ENCODE results near the gene AMMECR1.

Gene AMMECR1

GRCh38 chrX:110310896-110311295, 7.0 kb downstream of the AMMECR1 start:
- no peak for DNase-seq

- no peak for DNase-seq
Observed at GRCh38 chrX:110310000-110310790, 7.7 kb downstream of the AMMECR1 start.

DNA sequence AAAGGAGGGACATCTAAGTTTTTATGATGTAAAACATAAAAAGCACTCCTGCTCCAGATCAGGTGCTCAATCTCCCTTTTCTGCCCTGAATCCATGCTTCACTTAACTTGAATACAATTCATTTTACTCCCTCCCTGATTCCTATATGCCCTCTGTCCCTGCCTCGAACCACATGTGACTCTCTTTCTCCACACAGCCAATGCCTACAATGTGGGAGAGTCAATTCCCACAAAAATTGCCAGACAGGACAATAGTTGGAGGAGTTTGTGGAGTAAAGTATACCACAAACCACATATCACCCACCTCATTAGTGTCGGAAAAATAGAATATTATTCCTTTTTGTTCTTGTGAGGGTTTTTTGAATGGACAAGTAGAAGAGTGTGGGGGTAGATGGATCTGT, 9.7 kb downstream of the AMMECR1 start:
- no peak for DNase-seq

GRCh38 chrX:110304884-110305283, 13.0 kb downstream of the AMMECR1 start:
- no peak for DNase-seq

GRCh38 chrX:110304371-110304770, 13.5 kb downstream of the AMMECR1 start:
- DNase-seq, result no peak

DNA sequence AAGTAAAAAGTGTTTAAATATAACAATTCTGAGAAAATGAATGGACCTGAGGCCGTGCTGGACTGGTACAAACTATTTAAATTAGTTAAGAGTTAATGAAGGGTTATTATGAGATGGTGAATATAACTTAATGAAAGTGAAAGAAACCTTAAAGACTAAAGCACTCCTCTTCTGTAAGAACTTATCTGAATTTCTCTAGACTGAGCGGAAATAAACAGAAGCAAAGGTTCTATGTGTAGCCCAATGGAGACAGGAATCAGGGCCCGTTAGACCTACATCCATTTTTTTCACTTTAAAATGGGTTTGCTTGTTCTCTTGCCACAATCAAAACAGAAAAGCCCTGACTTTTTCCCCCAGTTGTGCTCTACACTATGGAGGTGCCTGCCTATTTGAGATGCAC, 14.9 kb downstream of the AMMECR1 start:
- DNase-seq, result no peak

- no peak for DNase-seq
Observed at GRCh38 chrX:110301194-110301593, 16.7 kb downstream of the AMMECR1 start.

DNA sequence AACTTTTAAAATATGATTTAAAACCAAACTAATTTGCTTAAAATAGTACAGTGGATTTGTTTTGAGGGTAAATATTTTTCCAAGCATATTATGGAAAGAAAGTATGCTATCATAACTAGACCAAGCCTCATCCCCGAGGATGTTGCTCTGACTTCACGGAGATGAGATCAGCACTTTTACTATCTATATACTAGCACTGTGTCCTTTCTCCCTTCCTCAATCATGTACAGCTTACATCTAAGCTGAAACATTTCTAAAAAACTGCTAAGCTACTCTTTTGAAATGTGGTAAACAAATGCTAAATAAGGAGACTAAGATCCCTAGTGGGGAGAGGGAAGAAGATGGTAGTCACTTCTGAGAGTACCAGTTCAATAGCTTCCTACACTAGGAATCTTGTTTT, 23.8 kb downstream of the AMMECR1 start:
- no peak for DNase-seq

GRCh38 chrX:110293658-110294057, 24.2 kb downstream of the AMMECR1 start:
- DNase-seq, result no peak

DNA sequence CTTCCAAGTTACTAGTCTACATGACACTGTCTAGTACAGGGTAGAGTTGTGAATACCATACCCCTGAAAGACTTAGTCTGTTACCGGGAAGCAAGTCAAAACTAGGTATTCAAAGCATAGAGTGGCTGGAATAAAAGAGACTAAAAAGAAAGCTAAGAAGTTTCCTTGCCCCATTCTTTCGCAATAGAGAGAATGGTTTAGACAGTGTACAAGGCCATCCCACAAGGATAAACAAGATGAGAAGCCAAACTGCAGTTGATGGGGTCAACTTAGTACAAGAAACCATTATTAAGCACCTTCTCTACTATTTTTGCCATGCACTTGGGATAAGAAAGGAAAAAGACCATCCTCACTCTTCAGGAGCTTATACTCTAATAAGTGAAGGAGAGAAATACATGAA, 30.3 kb downstream of the AMMECR1 start:
- no peak for DNase-seq

DNA sequence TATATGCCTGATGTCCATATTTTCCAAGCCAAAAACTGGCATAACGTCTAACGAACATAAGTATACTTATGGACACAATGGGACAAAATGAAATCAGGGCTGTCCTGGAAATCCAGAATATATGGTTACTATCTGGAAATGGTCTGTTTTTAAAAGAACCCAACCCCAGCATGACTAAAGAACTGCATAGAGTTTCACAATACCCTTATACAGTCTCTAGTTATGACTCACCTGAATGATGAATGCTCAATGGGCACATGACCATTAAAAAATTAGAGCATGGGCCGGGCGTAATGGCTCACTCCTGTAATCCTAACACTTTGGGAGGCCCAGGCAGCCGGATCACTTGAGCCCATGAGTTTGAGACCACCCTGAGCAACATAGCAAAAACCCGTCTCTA, 31.8 kb downstream of the AMMECR1 start:
- DNase-seq, result peak in 1 of 2 donors; percentile 11

DNA sequence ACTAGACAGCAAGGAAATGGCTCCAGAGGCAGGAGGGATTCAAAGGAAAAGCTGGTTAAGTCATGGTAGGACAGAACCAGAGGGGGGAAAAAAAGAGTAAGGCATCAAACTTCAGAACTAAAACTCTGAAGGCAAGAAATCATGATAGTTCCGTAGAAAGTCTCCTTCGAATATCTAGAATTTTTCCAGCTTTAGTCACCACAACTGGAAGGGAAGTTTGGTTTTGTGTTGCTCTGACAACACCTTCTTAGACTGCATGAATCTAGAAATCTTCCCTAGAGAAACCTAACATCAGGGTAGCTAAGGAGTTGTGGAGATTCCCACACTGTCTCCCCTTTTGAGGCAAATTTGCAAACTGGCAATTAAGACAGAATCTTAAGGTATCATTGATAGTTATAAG, 33.7 kb downstream of the AMMECR1 start:
- no peak for DNase-seq

DNA sequence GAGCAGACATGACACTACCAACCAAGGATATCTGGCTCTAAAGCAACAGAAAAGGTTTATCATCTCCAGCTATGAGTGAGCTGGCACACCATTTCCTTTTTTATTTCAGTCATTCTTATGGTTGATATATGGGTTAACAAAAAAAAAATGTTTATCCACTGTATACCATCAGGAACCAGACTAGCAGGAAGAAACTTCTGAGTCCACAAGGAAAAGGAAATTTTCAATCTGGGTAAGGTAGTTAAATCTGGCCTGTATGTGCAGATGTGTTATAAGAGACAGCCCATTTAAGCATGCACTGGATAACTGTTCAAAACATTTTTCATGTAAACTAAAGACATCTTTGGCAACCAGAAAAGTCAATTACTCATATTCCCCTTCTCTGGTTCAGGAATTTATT, 35.0 kb downstream of the AMMECR1 start:
- no peak for DNase-seq

- DNase-seq, result no peak
Observed at GRCh38 chrX:110281377-110281776, 36.5 kb downstream of the AMMECR1 start.

DNA sequence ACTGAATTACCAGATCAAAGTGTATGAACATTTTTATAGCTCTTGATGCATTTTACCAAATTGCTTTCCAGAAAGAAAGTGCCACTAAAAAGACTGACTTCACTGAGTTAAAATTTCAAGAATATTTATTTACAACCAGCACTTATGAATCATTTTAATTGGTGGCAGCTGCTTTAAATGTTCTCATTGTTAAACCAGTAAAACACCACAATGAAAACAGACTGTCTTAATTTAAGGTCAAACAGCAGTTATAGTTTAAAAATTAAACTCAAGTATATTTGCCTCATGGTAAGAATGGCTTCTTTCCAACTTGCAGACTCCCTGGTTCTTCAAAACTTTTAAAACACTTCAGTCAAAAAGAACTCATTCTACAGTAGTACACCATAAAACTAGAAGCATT, 36.9 kb downstream of the AMMECR1 start:
- DNase-seq, result no peak

- DNase-seq, result no peak
Observed at GRCh38 chrX:110277609-110278008, 40.3 kb downstream of the AMMECR1 start.

GRCh38 chrX:110276778-110277177, 41.1 kb downstream of the AMMECR1 start:
- DNase-seq, result no peak

- no peak for DNase-seq
Observed at GRCh38 chrX:110268886-110269285, 49.0 kb downstream of the AMMECR1 start.

DNA sequence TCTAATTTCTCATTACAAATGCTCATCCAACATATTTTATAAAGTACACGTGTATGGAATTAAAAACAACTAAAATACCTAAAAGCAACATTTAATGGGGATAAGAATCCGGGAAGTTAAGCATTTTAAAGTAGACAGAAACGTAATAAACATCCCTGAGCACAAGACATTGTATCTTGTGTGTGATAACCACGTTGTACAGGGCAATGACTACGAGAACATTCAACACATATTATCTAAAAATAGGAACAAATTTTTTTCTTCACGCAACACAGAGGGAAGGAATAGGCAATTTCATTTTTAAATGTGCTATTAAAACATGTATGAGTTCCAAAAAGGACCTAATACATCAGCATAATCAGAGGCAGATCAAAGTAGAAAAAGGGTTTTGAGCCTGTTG, 49.5 kb downstream of the AMMECR1 start:
- no peak for DNase-seq

GRCh38 chrX:110267874-110268273, 50.0 kb downstream of the AMMECR1 start:
- DNase-seq, result no peak

- DNase-seq, result no peak
Observed at GRCh38 chrX:110265661-110266060, 52.2 kb downstream of the AMMECR1 start.

DNA sequence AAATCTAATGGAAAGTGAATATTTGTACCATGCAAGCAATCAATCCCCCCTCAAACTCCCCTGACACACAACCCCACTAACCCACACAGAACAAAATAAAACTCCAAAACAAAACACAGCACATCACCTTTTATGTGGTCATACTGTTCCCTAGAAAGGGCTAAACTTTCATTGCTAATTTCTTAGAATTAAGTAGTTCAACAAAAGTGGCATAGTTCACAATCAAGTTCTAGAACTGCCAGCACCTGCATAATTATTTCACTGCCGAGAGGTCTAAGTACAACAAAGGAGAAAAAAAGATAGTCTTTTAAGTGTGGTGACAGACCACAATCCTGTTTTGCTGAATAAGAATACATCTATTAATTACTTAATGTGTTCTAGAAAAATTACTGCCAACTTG, 58.8 kb downstream of the AMMECR1 start:
- DNase-seq, result no peak

DNA sequence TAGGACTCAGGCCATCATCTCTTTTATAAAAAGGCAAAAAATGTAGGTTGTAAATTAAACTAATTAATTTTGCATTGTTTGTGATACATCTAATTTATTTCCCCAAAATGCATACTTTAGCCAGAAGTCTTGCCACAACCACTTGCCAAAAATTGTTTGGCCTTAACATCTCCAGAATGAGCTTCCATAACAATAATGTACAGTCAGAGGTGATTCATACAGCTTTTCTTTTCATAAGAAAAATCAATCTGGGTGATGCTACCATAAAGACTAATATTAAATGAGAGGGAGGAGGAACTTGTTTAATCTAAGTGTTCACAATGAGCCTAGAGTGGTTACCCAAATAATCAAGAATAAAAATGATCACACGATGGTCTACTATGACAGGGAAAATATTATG, 59.3 kb downstream of the AMMECR1 start:
- DNase-seq, result no peak

GRCh38 chrX:110257889-110258288, 60.0 kb downstream of the AMMECR1 start:
- no peak for DNase-seq

GRCh38 chrX:110252711-110253110, 65.2 kb downstream of the AMMECR1 start:
- DNase-seq, result no peak

Data from inflammatory macrophage treated with lipopolysaccharide for 1 hour (primary cell).